DND-41 (cell line): ENCODE results near the gene CACNA1A.

Source experiments
- ATAC-seq: fragments of 200-7000 bp; cut with Tn5 transposase; 3 replicates; pipeline ENCODE4 v1.9.1; 2021; ENCODE audit warnings: low read depth; ENCODE audit not compliant: insufficient read depth
- DNase-seq: peaks from one replicate; pipeline ENCODE4 v3.0.0-alpha.2; 2020
- H2AFZ ChIP-seq: 2 replicates; pipeline ENCODE4 v1.6.0; 2012; ENCODE audit warnings: low read depth, low read length
- H3K27ac ChIP-seq: 2 replicates; pipeline ENCODE4 v1.5.1; 2012; ENCODE audit warnings: low read length, inconsistent platforms
- H3K27me3 ChIP-seq: fragments of 200-600 bp; sonication (generic); 2 replicates; pipeline ENCODE4 v1.6.0; 2012; ENCODE audit warnings: low read length, mild to moderate bottlenecking, inconsistent platforms; ENCODE audit not compliant: insufficient read depth, poor library complexity
- H3K36me3 ChIP-seq: 2 replicates; pipeline ENCODE4 v1.5.1; 2012; ENCODE audit warnings: low read length, inconsistent platforms; ENCODE audit not compliant: insufficient read depth
- H3K4me1 ChIP-seq: 2 replicates; pipeline ENCODE4 v1.5.1; 2012; ENCODE audit warnings: mild to moderate bottlenecking, low read length; ENCODE audit not compliant: insufficient read depth
- H3K4me2 ChIP-seq: 2 replicates; pipeline ENCODE4 v1.6.0; 2012; ENCODE audit warnings: mild to moderate bottlenecking, moderate library complexity, low read length, inconsistent platforms; ENCODE audit not compliant: insufficient read depth
- H3K4me3 ChIP-seq, 2 experiments: fragments of 200-600 bp in 1 of 2; shearing (Covaris generic) in 1 of 2; 2 replicates each; pipeline ENCODE4 v1.5.1; 2012 to 2016; ENCODE audit warnings: inconsistent platforms in 2 of 2, low read length in 2 of 2, mild to moderate bottlenecking in 2 of 2, low read depth in 1 of 2, moderate library complexity in 1 of 2
- H3K79me2 ChIP-seq: 2 replicates; pipeline ENCODE4 v1.6.0; 2012; ENCODE audit warnings: low read length, inconsistent platforms; ENCODE audit not compliant: insufficient read depth
- H3K9ac ChIP-seq: 2 replicates; pipeline ENCODE4 v1.6.0; 2012; ENCODE audit warnings: low read depth, mild to moderate bottlenecking, inconsistent platforms, low read length, moderate library complexity
- H3K9me3 ChIP-seq: 2 replicates; pipeline ENCODE4 v1.5.1; 2012; ENCODE audit warnings: low read length, moderate library complexity, mild to moderate bottlenecking, inconsistent platforms; ENCODE audit not compliant: insufficient read depth, severe bottlenecking
- H4K20me1 ChIP-seq: 2 replicates; pipeline ENCODE4 v1.6.0; 2012; ENCODE audit warnings: low read length; ENCODE audit not compliant: insufficient read depth
- EZH2 ChIP-seq: IDR thresholded peaks from 3 replicates; pipeline ENCODE4 v1.6.1; 2012; ENCODE audit warnings: borderline replicate concordance, low read depth, mild to moderate bottlenecking, moderate library complexity, low read length, inconsistent platforms; ENCODE audit not compliant: severe bottlenecking
- TF ChIP-seq, protein P1 (sequence below): IDR thresholded peaks from 2 replicates; pipeline ENCODE4 v1.5.1; 2012; ENCODE audit warnings: borderline replicate concordance, low read length, moderate library complexity, mild to moderate bottlenecking; ENCODE audit not compliant: poor library complexity, severe bottlenecking; ENCODE audit errors: extremely low read depth

The CACNA1A gene

DNA sequence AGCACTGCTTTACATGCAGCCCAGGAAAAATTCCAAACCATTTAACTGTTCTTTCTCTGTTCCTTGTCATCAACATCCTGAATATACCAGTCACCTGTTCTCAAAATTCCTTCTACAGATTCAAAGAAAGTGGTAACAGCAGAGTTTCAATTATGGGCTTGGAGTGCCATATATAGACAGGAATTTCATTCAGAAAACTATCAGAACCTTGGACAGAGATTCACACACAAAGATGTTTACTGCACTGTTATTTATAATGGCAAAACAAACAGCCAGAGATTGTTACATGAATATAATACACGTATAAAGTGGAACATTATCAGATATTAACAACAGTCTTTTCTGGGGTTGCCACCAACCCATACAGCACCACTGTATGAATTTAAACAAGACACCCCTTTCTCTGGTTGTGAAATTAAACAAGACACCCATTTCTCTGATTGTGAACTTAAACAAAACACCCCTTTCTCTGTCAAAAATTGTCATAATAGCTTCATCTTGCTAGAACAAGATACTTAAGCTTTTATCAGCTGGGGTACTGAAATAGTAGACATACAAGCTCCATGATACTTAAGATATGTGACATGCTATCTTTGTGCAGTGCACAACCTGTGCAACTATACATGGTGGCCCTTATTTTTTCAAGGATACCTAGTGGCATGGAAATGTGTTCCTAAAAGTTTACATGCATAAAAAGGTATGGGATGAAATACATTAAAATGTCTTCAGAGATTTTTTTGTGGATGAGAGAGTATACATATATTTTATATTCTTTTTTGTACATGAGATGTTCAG lies 12.6 kb downstream of the CACNA1A start:
- H3K79me2 ChIP-seq = no peaks in the 10 kb centered on the region
- no peaks in the 10 kb centered on the region for H3K27me3 ChIP-seq
- no peak overlapping the region for H2AFZ ChIP-seq
- H3K27ac ChIP-seq = no peak overlapping the region
- no peaks in the 10 kb centered on the region for H3K9me3 ChIP-seq
- TF ChIP-seq EZH2 = no peak
- TF ChIP-seq, protein P1, sequence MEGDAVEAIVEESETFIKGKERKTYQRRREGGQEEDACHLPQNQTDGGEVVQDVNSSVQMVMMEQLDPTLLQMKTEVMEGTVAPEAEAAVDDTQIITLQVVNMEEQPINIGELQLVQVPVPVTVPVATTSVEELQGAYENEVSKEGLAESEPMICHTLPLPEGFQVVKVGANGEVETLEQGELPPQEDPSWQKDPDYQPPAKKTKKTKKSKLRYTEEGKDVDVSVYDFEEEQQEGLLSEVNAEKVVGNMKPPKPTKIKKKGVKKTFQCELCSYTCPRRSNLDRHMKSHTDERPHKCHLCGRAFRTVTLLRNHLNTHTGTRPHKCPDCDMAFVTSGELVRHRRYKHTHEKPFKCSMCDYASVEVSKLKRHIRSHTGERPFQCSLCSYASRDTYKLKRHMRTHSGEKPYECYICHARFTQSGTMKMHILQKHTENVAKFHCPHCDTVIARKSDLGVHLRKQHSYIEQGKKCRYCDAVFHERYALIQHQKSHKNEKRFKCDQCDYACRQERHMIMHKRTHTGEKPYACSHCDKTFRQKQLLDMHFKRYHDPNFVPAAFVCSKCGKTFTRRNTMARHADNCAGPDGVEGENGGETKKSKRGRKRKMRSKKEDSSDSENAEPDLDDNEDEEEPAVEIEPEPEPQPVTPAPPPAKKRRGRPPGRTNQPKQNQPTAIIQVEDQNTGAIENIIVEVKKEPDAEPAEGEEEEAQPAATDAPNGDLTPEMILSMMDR = no peak
- H3K4me1 ChIP-seq = no peaks in the 10 kb centered on the region
- DNase-seq (no peak), ATAC-seq (no peak)
- H4K20me1 ChIP-seq = no peaks in the 10 kb centered on the region
- H3K4me3 ChIP-seq = no peak overlapping the region
- H3K4me2 ChIP-seq = no peak overlapping the region
- H3K36me3 ChIP-seq = no peaks in the 10 kb centered on the region
- H3K9ac ChIP-seq = no peak overlapping the region

DNA sequence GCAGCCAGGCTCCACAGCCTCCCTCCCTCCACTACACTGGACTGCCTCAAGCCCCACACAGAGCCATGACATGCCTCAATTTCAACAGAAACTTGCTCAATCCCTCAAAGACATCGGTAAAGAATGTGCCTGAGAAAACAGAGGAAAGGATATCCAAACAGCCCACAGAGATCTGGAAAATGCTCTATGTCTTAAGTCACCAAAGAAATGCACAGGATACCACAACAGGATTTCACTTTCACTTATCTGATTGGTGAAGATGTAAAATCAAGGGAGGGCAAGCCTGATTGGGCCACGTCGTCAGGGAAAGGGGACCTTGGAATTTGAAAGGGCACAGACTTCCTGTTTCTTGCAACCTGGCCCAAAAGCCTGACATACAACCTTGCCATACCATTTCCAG lies 14.2 kb downstream of the CACNA1A start:
- Histone ChIP-seq H3K79me2 (no peaks in the 10 kb centered on the region), H3K9ac (no peak overlapping the region), H3K27me3 (no peaks in the 10 kb centered on the region), H3K4me1 (no peaks in the 10 kb centered on the region), H3K36me3 (no peaks in the 10 kb centered on the region), H3K9me3 (no peaks in the 10 kb centered on the region), H3K27ac (no peak overlapping the region), H4K20me1 (no peaks in the 10 kb centered on the region), H2AFZ (no peak overlapping the region), H3K4me2 (no peak overlapping the region), H3K4me3 (no peak overlapping the region)
- DNase-seq = no peak
- no peak for ATAC-seq
- TF ChIP-seq, protein P1 = no peak
- TF ChIP-seq EZH2 = no peak

GRCh38 chr19:13487985-13488384 lies 18.3 kb downstream of the CACNA1A start:
- TF ChIP-seq, protein P1 = no peak
- TF ChIP-seq EZH2 = no peak
- H3K4me3 ChIP-seq = no peak overlapping the region
- no peak for ATAC-seq
- H3K4me1 ChIP-seq = no peaks in the 10 kb centered on the region
- H3K9me3 ChIP-seq = peaks cover 2% of the 10 kb centered on the region
- no peak overlapping the region for H3K9ac ChIP-seq
- H3K79me2 ChIP-seq = no peaks in the 10 kb centered on the region
- no peak overlapping the region for H2AFZ ChIP-seq
- no peaks in the 10 kb centered on the region for H4K20me1 ChIP-seq
- no peaks in the 10 kb centered on the region for H3K36me3 ChIP-seq
- H3K27ac ChIP-seq = no peak overlapping the region
- no peak for DNase-seq
- H3K4me2 ChIP-seq = no peak overlapping the region
- no peaks in the 10 kb centered on the region for H3K27me3 ChIP-seq
